Esophagus squamous epithelium (tissue), 4 donors: ENCODE results near the gene SUPT3H.

Experiments used
- CTCF ChIP-seq, 6 experiments: fragments of 450-650 bp in 4 of 6; fragments of 200-600 bp in 2 of 6; sonication (generic) in 2 of 6; IDR thresholded peaks; one replicate each; pipeline ENCODE4 v1.5.1; 2016 to 2019; ENCODE audit warnings: antibody characterized with exemption in 6 of 6, mild to moderate bottlenecking in 4 of 6, moderate library complexity in 4 of 6
- POLR2A ChIP-seq, 4 donors: fragments of 450-650 bp; IDR thresholded peaks; one replicate each; pipeline ENCODE4 v1.6.1; 2017; ENCODE audit warnings: antibody characterized with exemption in 4 of 4, mild to moderate bottlenecking in 4 of 4, moderate library complexity in 3 of 4

GRCh38 chr6:45191414-45191813, 186.3 kb downstream of the SUPT3H start:
- TF ChIP-seq CTCF (IDR thresholded peaks at IDR 0.05): no peak
- no peak for TF ChIP-seq POLR2A (IDR thresholded peaks at IDR 0.05)
